Spleen (tissue), 11 donors: Measurements from ENCODE around the gene AUH. TPM values are rescaled to one million over a fixed set of nuclear protein-coding genes. Genes with fewer than 3 reads are reported as not detected.

Experiments
- DNase-seq: peaks from one replicate; pipeline ENCODE4 v3.0.0-alpha.2; 2020
- H3K27ac ChIP-seq, 8 donors: fragments of 200-600 bp; sonication (generic) in 7 of 8; 1 replicate in 4 of 8; 2 replicates in 4 of 8; pipeline versions ENCODE4 v1.5.0 to v1.8.0; 2016 to 2021; ENCODE audit warnings: inconsistent platforms in 4 of 8, mild to moderate bottlenecking in 4 of 8, moderate library complexity in 1 of 8
- H3K27me3 ChIP-seq, 7 donors: fragments of 200-600 bp; sonication (generic) in 6 of 7; replicated peaks in 1 of 7; 1 replicate in 4 of 7; 2 replicates in 3 of 7; pipeline versions ENCODE4 v1.5.0 to v1.8.0; 2016 to 2021; ENCODE audit warnings: inconsistent platforms in 3 of 7, mild to moderate bottlenecking in 1 of 7
- H3K36me3 ChIP-seq, 6 donors: fragments of 200-600 bp; sonication (generic) in 5 of 6; 1 replicate in 4 of 6; 2 replicates in 2 of 6; pipeline versions ENCODE4 v1.5.0 to v1.8.0; 2016 to 2021; ENCODE audit warnings: inconsistent platforms in 2 of 6
- H3K4me1 ChIP-seq, 6 donors: fragments of 200-600 bp; sonication (generic) in 5 of 6; 1 replicate in 3 of 6; 2 replicates in 3 of 6; pipeline versions ENCODE4 v1.5.0 to v1.8.0; 2016 to 2021; ENCODE audit warnings: inconsistent platforms in 3 of 6
- H3K4me3 ChIP-seq, 8 donors: fragments of 200-600 bp; sonication (generic) in 7 of 8; 1 replicate in 4 of 8; 2 replicates in 4 of 8; pipeline versions ENCODE4 v1.5.0 to v1.8.0; 2016 to 2021; ENCODE audit warnings: inconsistent platforms in 4 of 8, mild to moderate bottlenecking in 4 of 8, moderate library complexity in 2 of 8
- H3K9me3 ChIP-seq, 8 donors: fragments of 200-600 bp; sonication (generic) in 7 of 8; 1 replicate in 4 of 8; 2 replicates in 4 of 8; pipeline versions ENCODE4 v1.5.0 to v1.8.0; 2016 to 2021; ENCODE audit warnings: inconsistent platforms in 4 of 8
- CTCF ChIP-seq, 11 experiments: fragments of 200-600 bp in 7 of 11; fragments of 450-650 bp in 4 of 11; sonication (generic) in 4 of 11; IDR thresholded peaks in 8 of 11; conservative IDR thresholded peaks in 3 of 11; 1 replicate in 7 of 11; 2 replicates in 4 of 11; pipeline versions ENCODE4 v1.4.0 to v1.8.0; 2016 to 2021; ENCODE audit warnings: antibody characterized with exemption in 11 of 11, inconsistent platforms in 4 of 11, mild to moderate bottlenecking in 1 of 11
- POLR2A ChIP-seq, 3 donors: fragments of 450-650 bp; IDR thresholded peaks; one replicate each; pipeline ENCODE4 v1.5.1; 2017; ENCODE audit warnings: antibody characterized with exemption in 3 of 3, mild to moderate bottlenecking in 1 of 3
- POLR2AphosphoS5 ChIP-seq, 3 donors: sonication (generic); formaldehyde crosslinking; IDR thresholded peaks; one replicate each; pipeline ENCODE4 v1.5.1; 2017; ENCODE audit warnings: antibody characterized with exemption in 3 of 3
- WGBS, 5 donors: extraction: QIAGEN DNeasy Blood & Tissue Kit in 3 of 5; methylation state at CpG; one replicate each; pipeline versions ENCODE4 v1.1.5 to v1.1.7; 2013 to 2018; 5-methylcytosine and 5-hydroxymethylcytosine counted together
- intact Hi-C: fragments of 100-400 bp; cut with DNase I; formaldehyde crosslinking; loops from one replicate; pipeline ENCODE4 v1.15.0; 2023; ENCODE audit warnings: low total_unique reads
- polyA plus RNA-seq, 3 donors: library from polyadenylated mRNA; stranded (reverse); fragments of 200-250 nt; gene quantifications; one replicate each; pipeline ENCODE4 v1.2.1, GENCODE V29; 2013
- total RNA-seq, 7 donors: library from RNA; depleted of rRNA in 3 of 7; stranded (reverse); fragments of >200 nt in 3 of 7; fragmentation: NEBNext Ultra II Directional in 4 of 7; extraction: Animal tissue kit (Norgen Biotek cat#: 25700) in 4 of 7; gene quantifications; one replicate each; pipeline versions ENCODE4 v1.1.0 to v1.2.1, GENCODE V29; 2016 to 2021
- donor health status: healthy with polysubstance abuse.
- donor health status: DM: no; HTN: no; CAD: no; lungs with moderate emphysema.
- donor health status: DM: no; HTN: no; CAD: no.
- donor health status: Bipolar disorder and iron deficiency.
- donor health status: healthy.
- donor health status: DM: no; HTN: no; CAD: no.
- donor health status: DM: yes; HTN: yes; CAD: no.

The AUH gene
- total and polyA plus RNA-seq, 10 donors: 9.4 to 37.3 (median 20.6) TPM

GRCh38 chr9:91180240-91180929, 181.3 kb downstream of the AUH start:
- no peak for DNase-seq
- WGBS, 5 donors: 83 to 95% (median 91%) methylated on average over 9 to 16 of the region's 16 CpGs
- H3K9me3 ChIP-seq: no peaks in the 10 kb centered on the region
- no peak overlapping the region for H3K4me3 ChIP-seq
- no peaks in the 10 kb centered on the region for H3K36me3 ChIP-seq
- H3K27me3 ChIP-seq: no peaks in the 10 kb centered on the region
- TF ChIP-seq POLR2AphosphoS5 (IDR thresholded peaks at IDR 0.05) (no peak), CTCF (IDR thresholded peaks at IDR 0.05 in 8 of 11, conservative IDR thresholded peaks at IDR 0.05 in 3 of 11) (no peak), POLR2A (IDR thresholded peaks at IDR 0.05) (no peak)
- H3K27ac ChIP-seq: no peak overlapping the region
- intact Hi-C loops: no loop called here
- peaks cover 0 to 22% (median 14%) of the 10 kb centered on the region in 6 donors for H3K4me1 ChIP-seq

GRCh38 chr9:91179237-91180138, 182.2 kb downstream of the AUH start:
- Histone ChIP-seq H3K4me1 (peaks cover 0 to 31% (median 22%) of the 10 kb centered on the region in 6 donors), H3K27ac (no peak overlapping the region), H3K9me3 (no peaks in the 10 kb centered on the region), H3K36me3 (no peaks in the 10 kb centered on the region), H3K27me3 (no peaks in the 10 kb centered on the region), H3K4me3 (no peak overlapping the region)
- DNase-seq: no peak
- TF ChIP-seq CTCF (IDR thresholded peaks at IDR 0.05 in 8 of 11, conservative IDR thresholded peaks at IDR 0.05 in 3 of 11) (no peak), POLR2A (IDR thresholded peaks at IDR 0.05) (no peak), POLR2AphosphoS5 (IDR thresholded peaks at IDR 0.05) (no peak)
- WGBS, 5 donors: 86 to 92% (median 88%) methylated on average over 22 to 23 of the region's 23 CpGs
- intact Hi-C loops: no loop called here

- Histone ChIP-seq H3K4me1 (peaks cover 0 to 41% (median 30%) of the 10 kb centered on the region in 6 donors), H3K36me3 (no peaks in the 10 kb centered on the region), H3K4me3 (no peak overlapping the region), H3K27ac (no peak overlapping the region), H3K9me3 (no peaks in the 10 kb centered on the region), H3K27me3 (no peaks in the 10 kb centered on the region)
- 89 to 91% (median 89%) methylated on average over 9 to 15 of the region's 15 CpGs for WGBS, 5 donors
- intact Hi-C loops: no loop called here
- peak; percentile 75 for DNase-seq
- TF ChIP-seq POLR2A (IDR thresholded peaks at IDR 0.05): no peak
- TF ChIP-seq CTCF (IDR thresholded peaks at IDR 0.05 in 8 of 11, conservative IDR thresholded peaks at IDR 0.05 in 3 of 11): no peak
- TF ChIP-seq POLR2AphosphoS5 (IDR thresholded peaks at IDR 0.05): no peak
Observed at GRCh38 chr9:91178281-91179236, 183.2 kb downstream of the AUH start.
